Gastroesophageal sphincter (tissue), 3 donors: ENCODE results near the gene SLAMF1.

Experiments used
- EP300 ChIP-seq: sonication (generic); formaldehyde crosslinking; IDR thresholded peaks from one replicate; pipeline ENCODE4 v1.6.1; 2017; ENCODE audit warnings: antibody characterized with exemption, mild to moderate bottlenecking
- POLR2A ChIP-seq, 2 donors: fragments of 450-650 bp; IDR thresholded peaks; one replicate each; pipeline ENCODE4 v1.6.1; 2017; ENCODE audit warnings: antibody characterized with exemption in 2 of 2, mild to moderate bottlenecking in 2 of 2, moderate library complexity in 1 of 2
- POLR2AphosphoS5 ChIP-seq: sonication (generic); formaldehyde crosslinking; IDR thresholded peaks from one replicate; pipeline ENCODE4 v1.6.1; 2017; ENCODE audit warnings: antibody characterized with exemption
- TF ChIP-seq, protein P1 (sequence below), 4 experiments: fragments of 200-600 bp in 2 of 4; fragments of 450-650 bp in 2 of 4; sonication (generic) in 1 of 4; IDR thresholded peaks; one replicate each; pipeline ENCODE4 v1.5.1; 2017 to 2019; ENCODE audit warnings: antibody characterized with exemption in 4 of 4, mild to moderate bottlenecking in 2 of 4, moderate library complexity in 2 of 4

DNA sequence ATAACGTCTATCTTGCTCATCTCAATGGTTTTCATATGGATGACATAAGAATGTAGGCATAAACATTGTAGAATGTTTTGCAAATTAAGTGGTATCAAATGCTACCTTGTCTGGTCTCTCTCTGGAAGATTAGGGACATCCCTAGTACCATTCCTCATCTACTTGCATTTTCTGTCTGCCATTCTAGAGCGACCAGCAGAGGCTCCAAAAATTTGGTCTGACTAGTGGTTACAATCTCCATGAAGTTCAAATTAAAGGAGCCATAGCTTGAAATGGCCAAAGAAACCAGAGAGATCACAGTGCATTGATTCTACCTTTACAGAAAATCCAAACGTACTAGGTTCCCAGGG is 68.7 kb downstream of the SLAMF1 start:
- TF ChIP-seq, protein P1, sequence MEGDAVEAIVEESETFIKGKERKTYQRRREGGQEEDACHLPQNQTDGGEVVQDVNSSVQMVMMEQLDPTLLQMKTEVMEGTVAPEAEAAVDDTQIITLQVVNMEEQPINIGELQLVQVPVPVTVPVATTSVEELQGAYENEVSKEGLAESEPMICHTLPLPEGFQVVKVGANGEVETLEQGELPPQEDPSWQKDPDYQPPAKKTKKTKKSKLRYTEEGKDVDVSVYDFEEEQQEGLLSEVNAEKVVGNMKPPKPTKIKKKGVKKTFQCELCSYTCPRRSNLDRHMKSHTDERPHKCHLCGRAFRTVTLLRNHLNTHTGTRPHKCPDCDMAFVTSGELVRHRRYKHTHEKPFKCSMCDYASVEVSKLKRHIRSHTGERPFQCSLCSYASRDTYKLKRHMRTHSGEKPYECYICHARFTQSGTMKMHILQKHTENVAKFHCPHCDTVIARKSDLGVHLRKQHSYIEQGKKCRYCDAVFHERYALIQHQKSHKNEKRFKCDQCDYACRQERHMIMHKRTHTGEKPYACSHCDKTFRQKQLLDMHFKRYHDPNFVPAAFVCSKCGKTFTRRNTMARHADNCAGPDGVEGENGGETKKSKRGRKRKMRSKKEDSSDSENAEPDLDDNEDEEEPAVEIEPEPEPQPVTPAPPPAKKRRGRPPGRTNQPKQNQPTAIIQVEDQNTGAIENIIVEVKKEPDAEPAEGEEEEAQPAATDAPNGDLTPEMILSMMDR (IDR thresholded peaks at IDR 0.05): no peak
- TF ChIP-seq POLR2A (IDR thresholded peaks at IDR 0.05) (no peak), POLR2AphosphoS5 (no peak), EP300 (no peak)
